ENCODE measurements around the gene ERAL1. TPM values are rescaled to one million over a fixed set of nuclear protein-coding genes. Genes with fewer than 3 reads are reported as not detected.
A peak's percentile ranks its signal among the peaks of the same experiment; 100 is the strongest.

The ERAL1 gene
- total and polyA plus RNA-seq, 2 of the 13 experiments (the other 11 are each of a cell fraction or from before 2014, with no cell fraction given), result 46.9 to 72.2 TPM

- no peak for TF ChIP-seq MEF2D (CRISPR knock-in tag; IDR thresholded peaks at IDR 0.05)
- no peak for TF ChIP-seq AKAP8 (CRISPR knock-in tag; IDR thresholded peaks at IDR 0.05)
- TF ChIP-seq MIER3 (CRISPR knock-in tag; IDR thresholded peaks at IDR 0.05; ENCODE audit: borderline replicate concordance), result 0 out of 2 replicates have a peak, but pooled peaks have one; percentile 9
- TF ChIP-seq POLR2A (IDR thresholded peaks at IDR 0.05; ENCODE audit: insufficient read depth in 1 of 2, low read depth in 2 of 2, low read length in 2 of 2), result 0 out of 4 replicates have a peak, but pooled peaks of 1 of the 2 experiments have one; percentile 29
- peak; percentile 12; the same call in 1 of the 2 replicates for TF ChIP-seq ZNF580 (CRISPR knock-in tag; IDR thresholded peaks at IDR 0.05; ENCODE audit: borderline replicate concordance, low read depth)
- 0 out of 2 replicates have a peak, but pooled peaks have one; percentile 2 for TF ChIP-seq ZNF441 (CRISPR knock-in tag; IDR thresholded peaks at IDR 0.05; ENCODE audit: borderline replicate concordance)
- TF ChIP-seq FOXC1 (CRISPR knock-in tag; IDR thresholded peaks at IDR 0.05; ENCODE audit: borderline replicate concordance), result no peak
- no peak for TF ChIP-seq KAT8 (CRISPR knock-in tag; IDR thresholded peaks at IDR 0.05)
- 0 out of 2 replicates have a peak, but pooled peaks have one; percentile 64 for TF ChIP-seq ZNF44 (CRISPR knock-in tag; IDR thresholded peaks at IDR 0.05)
- 0 out of 2 replicates have a peak, but pooled peaks have one; percentile 5 for TF ChIP-seq RXRB (CRISPR knock-in tag; IDR thresholded peaks at IDR 0.05; ENCODE audit: borderline replicate concordance)
- TF ChIP-seq GPN1 (CRISPR knock-in tag; IDR thresholded peaks at IDR 0.05; ENCODE audit: borderline replicate concordance), result no peak
- no peak for TF ChIP-seq KDM5A (IDR thresholded peaks at IDR 0.05; ENCODE audit: borderline replicate concordance, low read length)
- TF ChIP-seq MAF1 (CRISPR knock-in tag; IDR thresholded peaks at IDR 0.05; ENCODE audit: borderline replicate concordance), result no peak
- H2AFZ ChIP-seq (ENCODE audit: low read length), result no peak overlapping the region
- TSS peak; percentile 58 for BruUV-seq (replicated peaks)
Measured at GRCh38 chr17:28811651-28812090, 43.1 kb upstream of the ERAL1 start.

More at GRCh38 chr17:28811651-28812090, 43.1 kb upstream of the ERAL1 start:
- Histone ChIP-seq H3K4me1 (ENCODE audit: insufficient read depth, low read length) (peaks cover 56% of the 10 kb centered on the region), H3K27me3 (ENCODE audit: control insufficient read depth in 1 of 2, insufficient read depth in 2 of 2, low read length in 2 of 2) (no peaks in the 10 kb centered on the region), H4K20me1 (ENCODE audit: insufficient read depth, low read length) (peaks cover 10% of the 10 kb centered on the region; the same call in 1 of the 2 replicates), H3K27ac (ENCODE audit: extremely low read length, insufficient read depth, low read length) (peak overlapping the region; percentile 67), H3K79me2 (ENCODE audit: insufficient read depth, low read length) (peaks cover 52% of the 10 kb centered on the region), H3K9ac (ENCODE audit: insufficient read depth, low read depth, low read length) (peak overlapping the region; percentile 80), H3K4me2 (ENCODE audit: low read depth, low read length) (peak overlapping the region; percentile 75), H3K36me3 (replicated peaks in 1 of 2; ENCODE audit: control insufficient read depth in 1 of 2, insufficient read depth in 2 of 2, low read length in 2 of 2) (no peaks in the 10 kb centered on the region), H3K4me3 (replicated peaks in 1 of 3; ENCODE audit: insufficient read depth in 1 of 3, low read depth in 2 of 3, low read length in 3 of 3) (peak overlapping the region; percentile 84 to 91 (median 87)), H3K9me3 (ENCODE audit: low read length) (no peaks in the 10 kb centered on the region)
- ATAC-seq (peak; percentile 13), FAIRE-seq (peak; percentile 78), DNase-seq (ENCODE audit: low spot score) (peak; percentile 36)
- CTCF ChIA-PET (ENCODE audit: low intra/inter-chr PET ratio, low total read pairs), result no interaction called here
- 1% methylated on average over 6 of the region's 6 CpGs for WGBS (ENCODE audit: low lambda C conversion rate)
- POLR2A ChIA-PET, result interaction anchor here (0.9 to 1.8 kb wide), 5 partner anchors 30 to 140 kb away, joined by 3 to 5 read pairs (median 4); no protein-coding TSS in a partner anchor
- intact Hi-C loops (cut with micrococcal nuclease; ENCODE audit: unreplicated experiment) (no loop called here), in situ Hi-C loops (cut with HindIII; ENCODE audit: extremely low pct_ligation_motif_present, low pct_unique_long_range_greater_than_20kb) (no loop called here)

Data from HepG2 (cell line).